ENCODE results near the gene ERCC4.

Gene ERCC4

GRCh38 chr16:13911871-13912270 is 8.1 kb upstream of the ERCC4 start:
- DNase-seq: no peak

DNA sequence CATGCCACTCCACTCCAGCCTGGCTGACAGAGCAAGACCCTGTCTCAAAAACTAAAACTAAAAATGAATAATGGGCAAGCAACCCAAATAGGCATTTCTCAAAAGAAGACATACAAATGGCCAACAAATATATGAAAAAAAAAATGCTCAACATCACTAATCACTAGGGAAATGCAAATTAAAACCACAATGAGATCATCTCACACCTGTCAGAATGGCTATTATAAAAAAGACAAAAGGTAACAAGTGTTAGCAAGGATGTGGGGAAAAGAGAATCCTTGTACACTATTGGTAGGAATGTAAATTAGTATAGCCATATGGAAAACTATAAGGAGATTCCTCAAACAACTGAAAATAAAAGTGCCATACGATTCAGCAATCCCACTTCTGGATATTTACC is 7.1 kb upstream of the ERCC4 start:
- no peak for DNase-seq

DNA sequence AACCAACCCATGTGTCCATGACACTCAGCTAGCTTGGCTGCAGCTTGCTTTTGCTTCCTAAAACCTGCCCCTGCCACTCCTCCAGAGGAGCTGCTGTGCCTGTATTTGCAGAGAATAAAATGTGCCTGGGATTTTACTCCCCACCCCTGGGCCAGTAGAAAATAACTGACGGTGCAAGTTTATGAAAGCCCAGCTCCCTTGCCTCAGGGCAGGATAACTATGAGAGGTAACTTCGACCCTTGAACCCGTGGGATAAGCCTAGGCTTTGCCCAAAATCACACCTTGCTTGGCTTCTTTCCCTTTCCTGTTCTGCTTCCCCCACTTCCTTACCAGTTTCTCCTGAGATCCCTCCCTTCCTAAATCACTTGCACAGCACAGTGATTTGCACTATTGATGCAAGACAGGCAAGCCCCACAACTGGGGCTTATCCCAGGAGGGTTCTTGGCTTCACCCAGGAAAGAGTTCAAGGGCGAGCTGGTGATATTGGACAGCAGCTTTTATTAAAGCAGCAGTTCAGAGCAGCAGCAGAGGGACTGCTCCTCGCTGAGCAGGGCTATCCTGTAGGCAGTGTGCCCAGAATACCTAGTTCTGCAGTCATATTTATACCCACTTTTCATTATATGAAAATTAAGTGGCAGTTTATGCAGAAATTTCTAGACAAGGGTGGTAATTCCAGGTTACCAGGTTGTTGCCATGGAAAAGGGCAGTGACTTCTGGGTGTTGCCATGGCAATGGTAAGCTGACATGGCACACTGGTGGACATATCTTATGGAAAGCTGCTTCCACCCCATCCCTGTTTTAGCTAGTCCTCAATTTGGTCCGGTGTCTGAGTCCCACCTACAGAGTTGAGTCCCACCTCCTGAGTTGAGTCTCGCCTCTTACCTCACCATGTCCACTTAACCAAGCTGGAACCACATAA is 6.3 kb upstream of the ERCC4 start:
- no peak for DNase-seq

GRCh38 chr16:13915033-13915635 is 4.8 kb upstream of the ERCC4 start:
- no peak for DNase-seq

DNA sequence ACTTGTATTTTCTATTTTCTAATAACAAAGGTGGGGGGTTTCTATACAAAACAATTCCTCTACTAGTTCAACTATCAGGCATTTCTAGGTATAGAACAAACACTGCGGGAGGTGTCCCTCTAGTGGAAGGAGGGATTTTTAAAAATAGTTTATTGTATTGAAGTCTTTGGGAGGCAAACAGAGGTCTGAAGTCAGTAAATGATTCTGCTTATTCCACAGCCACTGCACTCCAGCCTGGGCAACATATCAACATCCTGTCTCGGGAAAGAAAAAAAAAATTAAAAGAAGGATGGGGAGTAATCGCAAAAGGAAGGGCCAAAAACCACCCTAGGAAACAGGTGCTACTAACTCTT is 648 bp upstream of the ERCC4 start:
- DNase-seq: peak in 1 of 2 donors; percentile 53

- DNase-seq: no peak
Measured at GRCh38 chr16:13920510-13920818, 510 bp downstream of the ERCC4 start.

DNA sequence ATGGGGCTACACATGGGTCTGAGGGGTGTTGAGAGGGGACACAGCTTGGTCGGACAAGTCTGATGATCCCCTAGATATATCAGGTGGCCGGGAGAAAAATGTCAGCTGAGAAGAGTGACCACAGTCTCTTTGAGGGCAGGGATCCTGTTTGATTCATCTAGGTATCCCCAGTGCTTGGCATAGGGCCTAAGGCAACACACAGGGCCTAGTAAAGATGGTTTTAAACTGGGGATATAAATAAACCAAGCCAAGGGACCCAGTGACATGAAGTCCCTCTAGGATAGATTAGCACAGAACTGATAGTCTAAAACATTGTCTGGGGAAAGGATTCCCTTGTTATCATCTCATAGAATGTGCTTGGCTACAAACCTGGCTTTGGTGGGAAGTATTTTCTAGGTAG is 1.4 kb downstream of the ERCC4 start:
- no peak for DNase-seq

GRCh38 chr16:13923703-13924298 is 3.8 kb downstream of the ERCC4 start:
- peak in 1 of 2 donors; percentile 48 for DNase-seq

DNA sequence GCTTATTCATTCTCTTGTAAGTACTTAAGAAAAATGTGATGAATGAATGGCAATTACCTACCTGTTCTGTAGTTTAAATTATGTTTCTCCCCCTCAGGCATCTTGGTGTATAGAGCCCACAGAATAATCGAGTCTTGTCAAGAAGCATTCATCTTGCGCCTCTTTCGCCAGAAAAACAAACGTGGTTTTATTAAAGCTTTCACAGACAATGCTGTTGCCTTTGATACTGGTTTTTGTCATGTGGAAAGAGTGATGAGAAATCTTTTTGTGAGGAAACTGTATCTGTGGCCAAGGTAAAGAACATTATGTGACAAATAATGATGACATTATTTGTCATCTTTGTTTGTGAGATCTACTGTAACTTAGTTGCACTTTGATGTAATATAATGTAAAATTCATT is 6.5 kb downstream of the ERCC4 start:
- no peak for DNase-seq

- DNase-seq: no peak
Measured at GRCh38 chr16:13926891-13927290, 6.9 kb downstream of the ERCC4 start.

DNA sequence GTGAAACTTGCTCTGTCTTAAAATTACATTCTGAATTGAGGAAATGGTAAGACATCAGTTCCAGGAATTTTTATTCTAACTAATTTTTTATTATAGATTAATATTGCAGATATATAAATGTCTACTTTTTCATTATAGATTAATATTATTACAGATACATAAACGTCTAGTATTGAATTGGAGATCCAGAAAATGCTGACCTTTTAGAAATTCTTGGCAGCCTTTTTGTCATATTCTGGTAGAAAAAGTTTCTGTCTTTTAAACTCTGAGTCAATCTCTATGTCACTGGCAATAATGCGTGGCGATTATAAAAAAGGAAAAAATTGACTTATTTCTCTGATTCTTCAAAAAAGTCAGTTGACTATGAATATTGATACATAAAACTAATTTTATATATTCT is 8.7 kb downstream of the ERCC4 start:
- DNase-seq: no peak

GRCh38 chr16:13931845-13932244 is 11.9 kb downstream of the ERCC4 start:
- no peak for DNase-seq

GRCh38 chr16:13935408-13935807 is 15.5 kb downstream of the ERCC4 start:
- DNase-seq: peak in 1 of 2 donors; percentile 20

DNA sequence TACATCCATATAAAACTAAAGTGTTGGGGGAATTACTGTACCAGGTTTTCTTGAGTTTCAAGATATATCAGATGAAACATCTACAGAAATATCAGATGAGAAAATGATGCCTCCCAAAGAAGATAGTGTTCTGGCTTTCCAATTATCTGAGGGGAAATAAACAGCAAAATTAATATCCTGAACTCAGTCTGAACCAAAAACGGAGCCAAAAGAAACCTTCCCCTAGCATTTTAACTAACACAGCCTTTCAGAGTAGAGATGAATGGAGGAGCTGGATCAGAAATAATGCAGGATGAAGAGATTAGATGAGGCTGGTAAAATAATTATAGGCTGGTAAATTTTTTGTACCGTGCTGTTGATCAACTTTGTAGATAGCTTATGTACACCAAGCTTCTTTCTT is 16.2 kb downstream of the ERCC4 start:
- DNase-seq: no peak

DNA sequence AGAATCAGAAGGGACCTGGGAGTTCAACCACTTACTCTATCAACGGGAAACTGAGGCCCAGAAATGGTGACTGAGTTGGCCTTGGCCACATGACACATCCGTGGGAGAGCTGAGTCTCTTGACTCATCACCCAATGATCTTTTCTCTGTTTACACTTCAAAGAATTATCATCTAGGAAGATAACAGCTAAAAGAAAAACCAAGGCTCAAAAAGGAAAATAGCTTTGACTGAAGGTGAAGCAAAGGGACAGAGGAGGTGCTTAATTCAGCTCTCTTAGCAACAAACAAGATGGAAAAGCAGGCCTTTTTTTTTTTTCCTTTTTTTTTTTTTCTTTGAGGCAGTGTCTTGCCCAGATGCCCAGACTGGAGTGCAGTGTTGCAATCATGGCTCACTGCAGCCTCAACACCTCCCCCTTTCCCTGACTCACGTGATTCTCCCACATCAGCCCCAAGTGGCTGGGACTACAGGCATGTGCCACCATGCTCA is 16.7 kb downstream of the ERCC4 start:
- no peak for DNase-seq

DNA sequence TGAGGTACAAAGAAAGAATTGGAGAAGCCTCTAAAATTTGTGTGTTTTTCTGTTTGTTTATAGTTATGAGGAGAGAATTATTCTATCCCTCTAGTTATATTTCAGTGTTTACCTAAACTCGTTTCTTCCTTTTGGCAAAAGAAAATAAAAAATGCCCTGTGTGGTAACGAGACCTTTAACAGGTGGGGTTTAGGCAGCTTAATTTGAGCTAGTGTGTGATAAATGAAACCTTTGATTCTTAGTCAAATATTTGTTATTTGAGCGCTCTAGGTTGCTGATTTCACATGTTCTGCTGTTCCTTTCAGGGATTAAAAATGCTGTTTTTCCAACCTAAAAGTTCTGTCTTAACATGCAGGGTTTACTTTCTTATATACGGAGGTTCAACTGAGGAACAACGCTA is 17.5 kb downstream of the ERCC4 start:
- DNase-seq: no peak

GRCh38 chr16:13938480-13938879 is 18.5 kb downstream of the ERCC4 start:
- no peak for DNase-seq

DNA sequence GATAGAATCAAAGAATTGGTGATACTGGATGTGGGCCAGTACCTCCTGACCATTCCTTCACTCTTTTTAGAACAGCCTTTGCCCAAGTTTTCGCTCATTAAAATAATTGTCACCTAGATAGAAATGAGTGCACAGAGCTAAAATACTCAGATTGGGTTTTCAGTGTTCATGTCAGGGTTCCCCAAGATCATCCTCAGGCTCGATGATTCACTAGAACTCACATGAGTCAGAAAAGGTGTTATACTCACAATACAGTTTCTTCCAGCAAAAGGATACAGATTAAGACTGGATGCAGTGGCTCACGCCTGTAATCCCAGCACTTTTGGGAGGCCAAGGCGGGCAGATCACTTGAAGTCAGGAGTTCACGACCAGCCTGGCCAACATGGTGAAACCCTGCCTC is 19.9 kb downstream of the ERCC4 start:
- no peak for DNase-seq

DNA sequence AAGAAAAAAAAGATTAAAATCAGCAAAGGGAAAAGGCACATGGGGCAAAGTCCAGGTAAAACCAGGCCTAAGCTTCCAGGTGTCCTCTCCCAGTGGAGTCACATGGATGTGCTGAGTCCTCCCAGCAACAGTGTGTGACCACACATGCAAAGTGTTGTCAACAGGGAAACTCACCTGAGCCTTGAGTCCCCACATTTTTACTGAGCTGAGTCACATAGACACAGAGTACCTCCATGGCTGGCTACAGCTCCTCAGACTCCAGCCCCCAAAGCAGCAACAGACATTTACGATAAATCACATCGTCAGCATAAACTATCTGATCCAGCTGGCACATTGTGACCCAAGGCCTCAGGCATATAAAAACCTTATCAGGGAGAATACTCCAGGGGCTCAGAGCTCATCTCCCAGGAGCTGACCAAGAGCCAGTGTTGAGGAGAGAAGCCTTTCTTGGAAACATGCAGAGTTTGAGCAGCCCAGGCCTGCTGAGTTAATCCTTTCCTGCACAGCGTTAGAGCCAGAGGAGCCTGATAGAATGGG is 20.5 kb downstream of the ERCC4 start:
- no peak for DNase-seq

DNA sequence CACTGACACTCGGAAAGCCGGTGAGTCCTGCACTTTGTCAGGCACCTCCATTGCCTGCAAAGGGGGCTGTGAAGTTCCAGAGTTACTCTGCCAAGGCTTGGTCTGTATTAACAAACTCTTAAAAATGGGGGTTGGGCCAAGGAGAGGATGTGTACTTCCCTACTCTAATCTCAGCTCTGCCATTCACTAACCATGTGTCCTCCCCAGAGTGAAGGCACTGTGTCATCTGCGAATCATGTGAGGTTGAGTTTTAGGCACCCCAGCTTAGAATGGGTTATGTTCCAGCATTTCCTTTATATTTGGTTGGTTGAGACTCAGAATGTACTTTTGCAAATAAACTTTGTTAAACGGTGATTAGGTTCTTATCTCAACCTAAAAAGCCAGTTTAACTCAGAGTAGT is 24.9 kb downstream of the ERCC4 start:
- no peak for DNase-seq

DNA sequence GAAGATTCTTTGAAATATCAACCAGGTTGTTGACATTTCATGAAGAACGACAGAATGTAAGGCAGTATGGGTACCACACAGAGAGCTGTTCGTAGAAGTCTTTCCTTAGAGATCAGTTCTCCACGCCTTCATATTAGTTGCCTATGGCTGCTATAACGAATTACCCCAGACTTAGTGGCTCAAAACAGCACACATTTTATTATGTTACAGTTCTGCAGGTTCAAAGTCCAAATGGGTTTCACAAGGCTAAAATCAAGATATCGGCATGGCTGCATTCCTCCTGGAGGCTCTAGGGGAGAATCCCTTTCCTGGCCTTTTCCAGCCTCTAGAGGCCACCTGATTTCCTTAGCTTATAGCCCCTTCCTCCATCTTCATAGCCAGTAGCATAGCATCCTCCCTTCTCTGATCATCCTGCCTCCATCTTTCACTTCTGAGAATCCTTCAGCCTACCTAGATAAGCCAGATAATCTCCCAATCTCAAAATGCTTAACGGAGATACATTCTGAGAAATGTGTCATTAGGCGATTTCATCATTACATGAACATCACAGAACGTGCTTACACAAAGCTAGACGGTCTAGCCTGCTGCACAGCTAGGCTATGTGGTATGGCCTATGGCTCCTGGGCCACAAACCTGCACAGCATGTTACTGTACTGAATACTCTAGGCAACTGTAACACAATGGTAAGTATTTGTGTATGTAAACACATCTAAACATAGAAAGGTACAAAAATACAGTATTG is 26.0 kb downstream of the ERCC4 start:
- DNase-seq: no peak

DNA sequence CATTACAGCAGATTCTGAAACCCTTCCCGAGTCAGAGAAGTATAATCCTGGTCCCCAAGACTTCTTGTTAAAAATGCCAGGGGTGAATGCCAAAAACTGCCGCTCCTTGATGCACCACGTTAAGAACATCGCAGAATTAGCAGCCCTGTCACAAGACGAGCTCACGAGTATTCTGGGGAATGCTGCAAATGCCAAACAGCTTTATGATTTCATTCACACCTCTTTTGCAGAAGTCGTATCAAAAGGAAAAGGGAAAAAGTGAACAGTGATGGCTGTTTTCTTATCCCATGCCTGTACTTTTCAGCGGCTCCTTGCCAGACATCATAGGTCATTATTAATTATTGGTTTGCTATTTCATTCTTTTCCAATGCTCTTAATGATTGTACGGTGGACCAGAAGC is 28.1 kb downstream of the ERCC4 start:
- no peak for DNase-seq

DNA sequence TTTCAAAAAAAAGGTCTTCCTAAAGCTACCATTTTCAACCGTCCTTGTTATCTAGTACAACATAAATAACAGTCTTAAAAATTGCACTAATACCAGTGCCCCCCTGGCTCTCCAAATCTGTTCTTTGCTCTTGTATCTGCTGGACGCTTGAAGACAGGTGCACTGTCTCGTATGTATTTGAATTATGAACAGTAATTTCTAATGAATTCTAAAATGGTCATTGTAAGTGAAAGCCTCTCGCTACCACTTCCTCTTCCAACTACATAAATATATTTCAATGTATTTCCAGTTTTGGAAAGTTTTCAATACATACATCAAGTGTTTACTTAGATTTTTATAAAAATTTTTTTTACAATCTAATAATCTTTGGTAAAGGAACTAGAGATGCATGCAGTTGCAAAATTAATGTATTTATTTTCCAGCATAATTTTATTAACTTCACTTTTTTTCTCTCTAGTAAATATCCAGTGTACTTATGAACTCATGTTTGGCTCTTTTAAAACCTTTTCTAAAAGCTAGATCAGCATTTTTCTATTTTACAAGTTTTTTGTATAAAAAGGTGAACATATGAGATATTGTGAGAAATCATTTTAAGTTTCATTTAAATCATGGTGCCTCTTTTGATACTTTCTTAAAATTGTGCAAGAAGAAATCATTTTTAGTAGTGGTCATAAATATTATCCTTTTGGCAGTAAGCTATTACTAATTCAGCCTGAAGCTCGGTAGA is 31.0 kb downstream of the ERCC4 start:
- DNase-seq: no peak

All from CD4-positive, alpha-beta T cell treated with Interleukin-1 beta for 1 hour (primary cell).